ENCODE results near the gene RHAG. TPM values are rescaled to one million over a fixed set of nuclear protein-coding genes. Genes with fewer than 3 reads are reported as not detected.
"Not testable (repeated sequence)": the region's sequence is repeated elsewhere in the genome, so short reads cannot be mapped to it uniquely, and the experiment has no call there.

RHAG gene
- polyA plus RNA-seq (ENCODE audit: insufficient read length in 4 of 4), result 1 to 10 TPM in 2 of 4 donors, under 1 TPM in 2; 0.63 to 5.6 (median 0.93) TPM

DNA sequence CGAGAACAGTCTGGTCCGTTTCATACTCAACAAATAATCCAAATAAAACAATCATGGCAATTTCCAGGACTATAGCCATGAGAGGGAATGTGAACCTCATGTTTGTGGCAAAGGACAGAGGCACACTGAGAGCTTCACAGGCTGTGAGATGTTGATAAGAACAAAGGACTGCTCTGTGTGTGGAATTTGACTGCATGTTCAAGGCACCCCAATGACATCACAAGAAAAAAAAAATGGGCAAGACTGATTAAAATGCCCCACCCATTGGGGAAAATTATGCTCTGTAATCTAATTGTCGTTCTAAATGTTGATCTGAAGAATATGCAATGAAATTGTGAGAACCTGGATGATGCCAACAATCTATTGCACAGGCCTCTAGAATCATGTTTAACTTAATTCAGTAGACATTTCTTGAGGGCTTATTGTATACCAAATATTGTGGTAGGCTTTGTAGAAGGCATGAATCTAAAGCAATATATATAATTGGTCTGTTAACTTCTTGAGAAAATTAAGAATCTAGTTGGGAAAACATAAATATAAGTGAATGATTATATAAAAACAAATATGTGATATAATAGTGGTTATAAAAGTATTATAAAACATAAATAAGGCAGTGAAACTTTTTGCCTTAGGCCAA lies at the start of gene RHAG:
TSS of gene RHAG (minus strand) at position 127 of the 637 bp plus-strand sequence. CDS start at position 100, 27 bp downstream.
- no peak for DNase-seq (ENCODE audit: low read depth in 4 of 4, low spot score in 3 of 4)

DNA sequence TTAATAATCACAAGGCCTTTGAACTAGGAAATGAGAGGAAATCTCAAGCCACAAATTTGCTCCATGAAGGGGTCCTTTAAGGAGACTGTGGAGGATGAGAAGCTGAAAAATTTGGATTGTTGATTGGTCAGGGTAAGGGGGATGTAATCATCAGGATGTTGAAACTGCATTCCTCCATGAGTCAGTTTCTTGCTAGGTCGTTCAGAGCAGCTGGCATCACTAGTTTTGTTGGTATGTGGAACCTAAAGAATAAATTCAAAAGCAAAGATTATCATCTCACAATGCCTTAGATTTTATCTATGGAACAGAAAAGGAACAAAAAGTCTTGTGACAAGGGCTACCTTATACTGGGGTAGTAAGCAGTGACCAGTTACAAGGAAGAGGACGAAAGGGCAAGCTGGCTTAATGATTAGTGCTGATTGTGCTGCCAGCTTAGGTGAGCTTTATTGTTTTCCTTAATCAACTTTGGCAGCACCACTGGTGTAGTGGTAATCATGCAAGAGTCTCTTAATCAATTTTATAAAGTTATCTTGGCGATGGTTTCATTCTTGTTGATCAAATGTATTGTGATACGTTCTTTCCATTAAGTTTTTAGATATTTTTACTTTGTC lies 40.1 kb upstream of the RHAG start:
- DNase-seq (ENCODE audit: low read depth in 4 of 4, low spot score in 3 of 4), result no peak

DNA sequence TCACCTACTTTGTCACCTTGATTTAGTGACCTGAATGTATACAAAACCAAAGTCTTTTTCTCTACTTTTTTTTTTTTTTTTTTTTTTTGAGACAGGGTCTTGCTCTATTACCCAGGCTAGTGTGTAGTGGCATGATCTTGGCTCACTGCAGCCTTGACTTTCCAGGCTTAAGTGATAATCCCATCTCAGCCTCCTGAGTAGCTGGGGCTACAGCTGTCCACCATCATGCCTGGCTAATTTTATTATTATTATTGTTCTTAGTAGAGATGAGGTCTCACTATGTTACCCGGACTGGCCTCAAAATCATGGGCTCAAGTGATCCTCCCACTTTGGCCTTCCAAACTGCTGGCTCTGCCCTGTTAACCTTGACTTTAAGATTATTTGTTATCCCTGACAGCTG lies 39.2 kb upstream of the RHAG start:
- no peak for DNase-seq (ENCODE audit: low read depth in 4 of 4, low spot score in 3 of 4)

DNA sequence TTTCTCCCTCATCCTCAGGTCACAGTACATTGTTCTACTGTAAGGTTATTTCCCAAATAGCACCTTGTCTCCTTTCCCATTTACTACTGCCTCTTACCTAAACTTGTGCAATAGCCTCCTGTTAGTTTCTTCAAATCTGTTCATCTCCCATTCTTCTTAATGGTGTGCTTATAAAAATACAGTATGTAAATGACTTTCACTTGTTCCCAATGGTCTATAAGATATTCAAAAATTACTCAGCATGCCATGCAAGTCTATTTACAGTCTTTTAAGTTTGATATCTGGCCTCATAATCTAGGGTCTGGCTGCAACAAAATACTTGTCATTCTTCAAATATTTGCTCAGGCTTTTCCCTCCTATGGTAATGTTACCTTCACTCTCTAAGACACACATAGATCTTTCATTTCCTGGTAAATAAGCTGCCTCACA lies 31.5 kb upstream of the RHAG start:
- no peak for DNase-seq (ENCODE audit: low read depth in 4 of 4, low spot score in 3 of 4)

DNA sequence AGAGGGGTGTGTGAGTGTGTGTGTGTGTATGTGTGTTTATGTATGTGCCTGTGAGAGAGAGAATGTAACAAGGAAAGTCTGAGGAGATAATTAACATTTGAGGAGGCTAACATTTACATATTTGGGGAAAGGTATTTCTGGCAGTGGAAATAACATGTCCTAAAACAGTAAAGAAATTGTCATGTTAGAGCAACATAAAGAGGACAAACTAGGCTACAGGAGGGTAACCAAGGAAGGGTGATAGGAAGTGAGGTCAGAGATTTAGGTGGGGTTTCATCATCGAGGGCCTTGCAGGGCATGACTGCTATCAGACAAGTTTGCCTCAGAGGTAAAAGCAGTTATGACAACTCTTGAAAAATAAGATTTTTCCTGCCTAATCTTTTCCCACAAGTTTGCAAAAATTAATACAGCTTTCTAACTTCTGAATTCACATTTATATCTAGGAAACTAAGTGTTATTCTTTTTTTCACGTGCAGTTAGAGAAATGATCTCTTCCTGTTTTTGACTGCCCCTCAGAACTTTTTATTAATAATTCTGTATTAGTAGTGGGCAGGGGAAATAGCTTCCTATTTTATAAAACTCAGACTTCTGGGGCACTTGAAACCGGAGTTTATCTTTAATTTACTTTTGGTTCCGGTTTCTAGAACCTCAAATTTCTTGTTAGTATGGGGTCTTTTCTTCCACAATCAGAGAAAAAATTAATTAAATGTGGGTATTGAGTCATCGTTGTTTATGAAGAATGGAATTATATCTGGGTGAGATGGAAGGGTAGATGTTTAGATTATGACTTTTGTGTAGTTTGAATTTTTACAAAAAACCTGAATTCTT lies 30.5 kb upstream of the RHAG start:
- no peak for DNase-seq (ENCODE audit: low read depth in 4 of 4, low spot score in 3 of 4)

DNA sequence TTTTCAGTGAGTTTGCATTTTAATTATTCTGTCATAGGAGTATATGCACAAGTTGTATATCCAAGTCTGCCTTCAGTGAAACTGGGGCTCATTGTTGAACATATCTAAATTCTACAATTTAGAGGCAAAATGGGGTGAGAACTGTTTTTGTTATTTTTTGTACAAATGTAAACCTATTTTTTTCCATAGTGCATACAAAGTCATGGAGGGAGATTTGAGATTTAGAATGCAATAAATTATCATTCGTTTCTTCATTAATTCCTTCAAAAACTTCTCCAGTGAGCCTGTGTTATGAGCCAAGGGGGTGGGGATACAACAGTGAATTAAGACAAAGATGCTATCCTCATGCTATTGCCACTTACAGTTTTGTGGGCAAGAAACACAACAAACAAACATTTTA lies 29.8 kb upstream of the RHAG start:
- no peak for DNase-seq (ENCODE audit: low read depth in 4 of 4, low spot score in 3 of 4)

DNA sequence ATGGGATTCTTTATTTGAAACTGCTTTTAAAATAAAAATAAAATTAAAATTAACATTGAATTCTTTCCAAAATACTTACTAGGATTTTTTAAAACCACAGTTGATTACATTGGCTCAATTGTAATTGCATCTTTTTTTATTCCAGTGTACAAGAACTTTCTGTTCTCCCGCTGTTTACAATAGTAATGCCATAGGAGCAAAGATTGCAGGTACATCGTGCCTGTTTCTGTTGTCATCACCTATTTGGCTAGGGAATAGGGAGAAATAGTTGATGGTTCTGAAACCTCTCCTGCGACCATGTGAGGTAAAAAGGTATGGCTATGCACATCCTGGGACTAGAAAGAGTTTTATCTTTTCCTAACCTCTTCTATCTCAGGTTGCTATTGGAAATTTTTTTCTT lies 28.2 kb upstream of the RHAG start:
- DNase-seq (ENCODE audit: low read depth in 4 of 4, low spot score in 3 of 4), result no peak

DNA sequence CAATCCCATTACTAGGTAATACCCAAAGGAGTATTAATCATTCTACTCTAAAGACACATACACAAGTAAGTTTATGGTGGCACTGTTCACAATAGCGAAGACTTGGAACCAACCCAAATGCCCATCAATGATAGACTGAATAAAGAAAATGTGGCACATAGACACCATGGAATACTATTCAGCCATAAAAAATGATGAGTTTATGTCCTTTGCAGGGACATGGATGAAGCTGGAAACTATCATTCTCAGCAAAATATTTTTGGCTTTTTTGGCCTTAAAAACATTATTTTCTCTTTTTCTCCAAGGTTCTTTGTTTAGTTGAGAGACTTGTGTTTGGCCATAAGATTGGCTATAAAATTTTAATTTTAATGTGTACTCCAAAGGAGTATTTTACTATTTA lies 27.4 kb upstream of the RHAG start:
- DNase-seq (ENCODE audit: low read depth in 4 of 4, low spot score in 3 of 4), result not testable (repeated sequence)

DNA sequence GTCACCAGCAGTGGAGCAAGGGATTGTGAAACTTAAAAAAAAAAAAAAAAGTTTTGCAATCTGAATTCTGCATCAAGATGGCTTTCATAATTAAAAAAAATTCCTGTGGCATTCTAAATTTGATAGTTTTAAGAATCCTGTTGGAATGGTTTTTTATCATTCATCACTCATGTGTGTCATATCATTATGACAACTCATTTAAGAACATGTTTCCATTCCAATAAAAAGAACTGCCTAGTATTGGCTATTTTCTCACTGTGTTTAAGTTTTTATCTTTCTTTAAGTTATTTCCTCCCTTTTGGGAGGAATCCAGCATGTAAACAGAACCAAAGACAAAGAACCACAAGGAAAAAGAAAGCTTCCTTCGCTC lies 26.2 kb upstream of the RHAG start:
- no peak for DNase-seq (ENCODE audit: low read depth in 4 of 4, low spot score in 3 of 4)

DNA sequence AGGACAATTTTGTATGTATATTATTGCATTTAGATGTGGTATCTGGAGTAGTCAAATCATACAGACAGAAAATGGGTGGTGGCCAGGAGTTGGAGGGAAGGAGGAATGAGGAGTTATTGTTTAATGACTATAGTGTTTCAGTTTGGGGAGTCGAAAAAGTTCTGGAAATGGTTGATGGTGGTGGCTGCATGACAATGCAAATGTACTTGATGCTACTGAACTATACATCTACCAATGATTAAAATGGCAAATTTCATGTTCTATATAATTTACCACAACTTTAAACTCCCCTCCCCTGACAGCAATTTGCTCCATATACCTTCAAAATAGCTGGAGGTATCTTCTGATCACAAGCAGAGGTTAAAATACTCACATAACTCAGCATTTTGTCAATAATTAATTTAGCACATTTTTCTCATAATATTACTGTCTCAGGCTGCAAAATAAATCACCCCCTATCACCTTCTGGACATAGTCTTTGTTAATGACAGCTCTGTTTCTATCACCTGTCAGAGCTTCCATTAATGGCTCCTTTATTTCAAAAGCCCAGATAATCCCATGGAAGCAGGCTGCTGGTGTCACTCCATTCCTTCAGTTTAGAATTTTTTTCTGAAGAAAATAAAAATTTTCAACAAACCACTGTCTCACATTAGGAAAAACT lies 25.7 kb upstream of the RHAG start:
- DNase-seq (ENCODE audit: low read depth in 4 of 4, low spot score in 3 of 4), result no peak

DNA sequence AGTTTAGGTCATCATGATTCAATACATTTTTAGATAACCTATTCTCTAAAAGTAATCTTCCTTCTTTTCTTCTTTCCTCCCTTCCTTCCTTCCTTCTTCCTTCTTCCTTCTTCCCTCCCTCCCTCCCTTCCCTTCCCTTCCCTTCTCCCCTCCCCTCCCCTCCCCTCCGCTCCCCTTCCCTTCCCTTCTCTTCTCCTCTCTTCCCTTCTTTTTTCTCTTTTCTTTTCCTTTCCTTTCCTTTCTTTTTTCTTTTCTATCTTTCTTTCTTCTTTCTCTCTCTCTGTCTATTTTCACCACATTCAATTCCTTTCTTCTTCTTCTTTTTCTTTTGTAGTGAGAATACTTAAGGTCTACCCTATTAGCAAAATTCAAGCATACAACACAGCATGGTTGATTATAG lies 17.3 kb upstream of the RHAG start:
- DNase-seq (ENCODE audit: low read depth in 4 of 4, low spot score in 3 of 4), result no peak

DNA sequence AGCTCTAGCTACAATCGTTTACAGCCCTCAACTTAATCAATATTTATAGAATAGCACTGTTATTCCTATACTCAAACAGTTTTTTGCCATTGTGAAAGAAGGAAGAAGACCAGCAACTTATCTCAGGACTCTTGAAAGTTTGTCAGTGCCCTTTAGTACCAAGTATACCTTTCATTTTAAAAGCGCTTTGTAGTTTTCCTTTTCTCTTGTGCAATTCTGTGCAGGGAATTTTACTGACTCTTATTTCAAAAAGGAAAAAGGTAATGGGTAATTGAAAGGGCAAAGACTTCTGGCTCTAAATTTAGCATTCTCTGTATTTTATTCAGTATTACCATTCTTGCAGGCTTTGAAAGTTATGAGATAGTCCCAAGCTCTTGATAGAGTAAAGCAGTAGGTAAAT lies 16.8 kb upstream of the RHAG start:
- DNase-seq (ENCODE audit: low read depth in 4 of 4, low spot score in 3 of 4), result no peak

DNA sequence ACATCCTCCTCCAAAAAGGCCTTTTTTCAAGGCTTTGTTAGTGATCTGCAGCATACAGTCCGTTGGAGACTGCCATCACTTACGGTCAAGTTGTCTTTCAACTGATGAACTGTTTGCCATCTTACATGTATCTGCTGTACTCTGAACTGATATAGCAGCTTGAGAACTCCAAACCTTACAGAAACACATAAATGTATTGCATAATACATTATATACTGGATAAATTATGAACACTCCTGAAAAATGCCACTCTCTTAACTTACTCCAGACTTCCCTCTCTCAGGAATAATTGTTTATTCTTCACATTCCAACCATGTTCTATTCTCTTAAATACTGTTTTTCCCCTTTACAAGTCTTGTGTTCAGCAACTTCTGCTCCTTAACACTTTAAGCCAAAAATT lies 14.6 kb upstream of the RHAG start:
- DNase-seq (ENCODE audit: low read depth in 4 of 4, low spot score in 3 of 4), result no peak

DNA sequence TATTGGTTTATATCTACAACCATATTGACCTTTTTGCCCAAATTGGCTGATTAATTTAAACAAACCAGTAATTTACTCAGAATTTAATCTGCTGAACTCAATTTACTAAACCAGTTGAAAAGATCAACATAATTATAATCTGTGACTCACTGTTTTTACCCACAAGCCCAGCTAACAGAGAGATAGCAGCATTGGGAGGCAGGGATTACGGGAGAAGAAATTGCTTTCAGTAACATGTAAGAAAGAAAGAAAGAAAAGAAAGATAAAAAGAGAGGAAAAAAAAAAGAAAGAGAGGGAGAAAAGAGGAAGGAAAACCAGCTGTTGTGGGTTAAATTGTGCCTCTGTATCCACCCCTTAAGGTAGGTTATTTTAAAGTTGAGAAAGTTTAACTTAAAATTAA lies 13.3 kb upstream of the RHAG start:
- no peak for DNase-seq (ENCODE audit: low read depth in 4 of 4, low spot score in 3 of 4)

DNA sequence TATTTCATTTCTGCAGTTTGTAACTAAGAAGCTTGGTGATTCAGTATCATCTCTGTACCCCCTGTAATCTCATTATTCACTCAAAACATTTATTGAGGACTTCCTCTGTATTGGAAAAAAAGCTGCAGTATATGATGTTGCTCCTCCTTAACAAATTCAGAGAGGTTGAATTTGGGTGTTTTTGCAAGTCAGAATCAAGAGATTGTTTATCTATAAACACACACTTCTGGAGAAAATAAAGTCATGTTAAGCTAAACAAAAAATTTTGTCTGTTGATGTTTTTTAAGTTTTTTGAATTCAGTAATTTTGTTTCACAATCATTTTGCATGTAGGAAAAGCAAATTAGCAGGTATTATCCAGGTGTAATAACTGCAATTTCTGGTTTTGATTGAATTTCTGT lies 11.4 kb upstream of the RHAG start:
- no peak for DNase-seq (ENCODE audit: low read depth in 4 of 4, low spot score in 3 of 4)

DNA sequence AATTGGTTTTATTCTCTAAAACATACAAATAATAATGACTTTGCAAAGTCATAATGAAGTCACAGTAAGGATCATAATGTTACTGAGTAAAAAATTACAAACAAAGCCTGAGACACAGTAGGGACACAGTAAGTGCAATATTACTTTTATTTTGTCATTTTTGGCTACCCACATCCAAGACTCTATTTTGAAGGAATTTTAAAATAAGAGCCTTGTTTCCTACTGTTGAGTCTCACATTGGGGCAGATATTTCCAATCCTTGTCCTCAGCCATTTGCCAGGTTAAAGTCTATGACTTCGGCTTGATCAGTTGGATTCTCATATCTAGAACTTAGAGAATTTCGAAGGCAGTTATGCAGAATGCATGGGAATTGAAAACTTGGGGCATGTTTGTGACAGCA lies 10.8 kb upstream of the RHAG start:
- DNase-seq (ENCODE audit: low read depth in 4 of 4, low spot score in 3 of 4), result no peak

DNA sequence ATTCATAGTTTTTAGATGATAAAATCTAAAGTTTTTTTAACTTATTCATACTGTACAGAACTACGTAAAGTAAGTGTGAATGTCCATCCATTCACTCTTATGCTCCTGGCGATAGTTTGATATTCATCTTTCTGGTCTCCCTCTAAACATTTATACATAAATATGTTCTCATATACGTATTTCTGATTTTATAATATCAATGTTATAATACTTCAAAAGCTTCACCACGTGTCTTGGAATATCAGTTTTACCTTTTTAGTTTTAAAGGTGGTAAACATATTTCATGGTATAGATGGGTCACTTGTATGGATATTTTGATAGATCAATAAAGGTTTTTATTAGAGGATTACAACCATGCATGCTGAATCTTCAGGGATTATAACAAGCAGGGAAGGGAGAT lies 10.3 kb upstream of the RHAG start:
- no peak for DNase-seq (ENCODE audit: low read depth in 4 of 4, low spot score in 3 of 4)

DNA sequence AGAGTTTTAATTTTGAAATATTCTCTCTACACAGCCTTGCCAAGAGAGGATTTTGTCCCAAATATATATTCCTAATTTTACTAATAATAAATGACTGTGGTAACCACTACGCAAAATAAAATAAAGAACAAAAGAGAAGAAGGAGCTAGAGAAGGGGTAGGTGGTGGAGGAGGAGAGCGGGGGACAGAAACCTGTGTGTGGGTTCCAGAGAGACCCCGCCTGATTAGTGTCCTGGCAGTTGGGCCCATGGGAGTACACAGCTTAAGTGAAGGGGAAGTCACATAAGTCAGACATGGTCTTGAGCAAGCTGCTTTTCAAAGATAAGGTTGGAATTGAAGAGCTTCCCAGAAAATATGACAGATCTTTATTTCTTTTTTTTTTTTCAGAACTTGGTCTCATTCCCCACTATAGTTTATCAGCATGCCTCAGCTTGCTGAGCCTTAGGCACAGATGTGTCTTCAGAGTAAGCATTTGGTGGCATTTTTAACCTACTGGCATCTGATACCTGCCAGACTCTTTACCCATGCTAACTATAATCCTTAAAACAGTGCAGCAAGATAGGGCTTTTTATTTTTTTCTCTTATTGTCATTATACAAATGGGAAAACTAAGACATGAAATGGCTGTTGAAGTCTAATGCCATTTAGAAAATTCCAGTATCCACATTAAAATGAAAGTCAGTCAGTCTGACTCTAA lies 9.6 kb upstream of the RHAG start:
- DNase-seq (ENCODE audit: low read depth in 4 of 4, low spot score in 3 of 4), result no peak

DNA sequence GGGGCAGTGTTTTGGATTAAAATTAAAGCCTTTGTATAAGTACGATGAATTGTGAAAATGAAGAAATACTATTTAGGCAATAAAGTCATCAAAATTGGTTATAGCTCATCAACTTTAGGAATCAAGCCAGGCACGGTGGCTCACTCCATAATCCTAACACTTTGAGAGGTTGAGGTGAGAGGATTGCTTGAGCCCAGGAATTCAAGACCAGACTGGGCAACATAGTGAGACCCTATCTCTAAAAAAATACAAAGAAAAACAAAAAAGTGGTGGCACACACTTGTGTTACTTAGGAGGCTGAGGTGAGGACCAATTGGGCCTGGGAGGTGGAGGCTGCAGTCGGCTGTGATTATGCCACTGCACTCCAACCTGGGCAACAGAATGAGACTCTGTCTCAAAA lies 8.5 kb upstream of the RHAG start:
- no peak for DNase-seq (ENCODE audit: low read depth in 4 of 4, low spot score in 3 of 4)

DNA sequence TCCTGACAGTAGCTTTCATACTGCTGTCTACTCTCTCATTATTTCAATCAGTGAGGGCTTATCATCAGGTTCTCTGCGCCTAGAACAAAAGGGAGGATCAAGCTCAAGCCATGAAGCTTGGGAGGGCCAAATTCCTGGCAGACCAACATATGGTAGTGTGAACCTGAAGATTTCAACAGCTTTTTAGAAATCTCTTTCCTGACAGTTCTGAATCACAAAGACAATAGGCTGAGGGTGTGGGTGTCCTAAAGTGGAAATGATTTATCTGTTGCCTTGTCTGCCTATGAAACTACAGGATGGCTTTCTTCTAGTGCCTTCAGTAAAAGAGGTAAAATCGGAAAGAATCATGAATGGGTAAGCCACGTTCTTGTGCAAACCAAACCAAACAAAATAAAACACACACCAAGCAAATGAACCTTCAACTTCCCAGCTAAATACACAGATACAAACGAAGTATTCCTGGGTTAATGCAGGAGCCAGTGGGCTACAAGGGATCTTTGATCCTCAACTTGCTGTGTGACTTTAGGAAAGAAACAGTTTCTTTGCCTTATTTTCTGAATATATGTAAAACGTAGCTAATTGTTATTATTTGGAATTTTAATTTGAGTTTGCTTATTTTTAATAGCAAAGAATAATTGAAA lies 2.7 kb upstream of the RHAG start:
- DNase-seq (ENCODE audit: low read depth in 4 of 4, low spot score in 3 of 4), result no peak
